Activated T-cell treated with anti-CD3 and anti-CD28 coated beads, Interleukin-2, amount 50 U/mL, for 4 hours (primary cell): ENCODE data around the gene CAMSAP1. TPM values are rescaled to one million over a fixed set of nuclear protein-coding genes. Genes with fewer than 3 reads are reported as not detected.
A peak's percentile ranks its signal among the peaks of the same experiment; 100 is the strongest.

Experiments
- ATAC-seq, 2 donors: fragments of 200-7000 bp; cut with Tn5 transposase; one replicate each; pipeline ENCODE4 v1.10.0; 2021
- DNase-seq: peaks from one replicate; pipeline ENCODE4 v3.0.0-alpha.2; 2020
- H3K27me3 Mint-ChIP-seq: one replicate; pipeline ENCODE4 v1.8.0; 2021; ENCODE audit warnings: low read depth, mixed read lengths
- H3K36me3 Mint-ChIP-seq: one replicate; pipeline ENCODE4 v1.8.0; 2022; ENCODE audit warnings: mixed read lengths; ENCODE audit not compliant: insufficient read depth
- H3K4me1 Mint-ChIP-seq: one replicate; pipeline ENCODE4 v1.8.0; 2021; ENCODE audit warnings: low read depth, mixed read lengths
- H3K4me3 Mint-ChIP-seq: one replicate; pipeline ENCODE4 v1.8.0; 2021; ENCODE audit warnings: mild to moderate bottlenecking, moderate library complexity, mixed read lengths
- H3K9me3 Mint-ChIP-seq: one replicate; pipeline ENCODE4 v1.8.0; 2021; ENCODE audit warnings: mixed read lengths
- total RNA-seq, 3 donors: library from RNA; stranded (reverse); gene quantifications; one replicate each; pipeline ENCODE4 v1.2.1, GENCODE V29; 2021

CAMSAP1 gene
- total RNA-seq, 3 donors from 2014 or later: 26.7 to 37.4 (median 29.2) TPM

DNA sequence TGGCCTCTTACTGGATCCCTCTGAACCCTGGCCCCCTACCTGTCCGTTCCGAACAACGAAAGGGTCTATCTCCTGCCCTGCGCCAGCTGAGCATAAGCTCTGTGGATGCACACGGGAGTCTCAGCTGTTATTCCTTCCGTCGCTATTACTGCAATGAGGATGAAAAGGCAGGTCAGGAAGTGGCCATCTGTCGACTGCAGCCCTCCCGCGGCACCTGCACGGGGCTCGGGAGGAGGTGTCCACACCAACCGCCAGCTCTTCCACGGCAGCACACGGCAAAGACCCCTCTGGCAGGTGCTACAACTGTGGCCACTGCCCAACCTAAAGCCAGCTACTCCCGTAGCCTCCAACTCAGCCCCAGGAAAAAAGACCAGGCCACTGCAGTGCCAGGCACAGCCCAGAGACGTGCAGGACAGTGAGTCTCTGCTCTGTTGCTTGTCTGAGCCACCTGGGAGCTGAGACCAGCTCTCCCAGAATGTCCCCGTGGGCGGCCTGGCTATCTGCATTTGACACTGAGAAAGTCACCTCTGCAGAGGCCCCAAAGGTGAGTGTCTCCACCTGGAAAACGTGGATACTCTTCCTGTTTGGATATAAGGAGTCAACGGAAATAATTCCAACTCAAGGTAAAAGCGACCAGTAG lies 19.1 kb downstream of the CAMSAP1 start:
- H3K27me3 Mint-ChIP-seq: no peaks in the 10 kb centered on the region
- H3K36me3 Mint-ChIP-seq: peaks cover 5% of the 10 kb centered on the region
- no peaks in the 10 kb centered on the region for H3K9me3 Mint-ChIP-seq
- peaks cover 80% of the 10 kb centered on the region for H3K4me1 Mint-ChIP-seq
- ATAC-seq (no peak), DNase-seq (no peak)
- no peak overlapping the region for H3K4me3 Mint-ChIP-seq

GRCh38 chr9:135887585-135888050 lies 19.7 kb downstream of the CAMSAP1 start:
- Mint-ChIP-seq H3K4me1 (peaks cover 79% of the 10 kb centered on the region), H3K9me3 (no peaks in the 10 kb centered on the region), H3K36me3 (peaks cover 5% of the 10 kb centered on the region), H3K4me3 (peak overlapping the region; percentile 75), H3K27me3 (no peaks in the 10 kb centered on the region)
- DNase-seq: peak; percentile 43
- ATAC-seq: peak; percentile 83 to 89

- Mint-ChIP-seq H3K27me3 (no peaks in the 10 kb centered on the region), H3K4me3 (peak overlapping the region; percentile 75), H3K9me3 (no peaks in the 10 kb centered on the region), H3K4me1 (peaks cover 78% of the 10 kb centered on the region), H3K36me3 (peaks cover 4% of the 10 kb centered on the region)
- ATAC-seq (no peak), DNase-seq (no peak)
These were observed 20.3 kb downstream of the CAMSAP1 start for GRCh38 chr9:135887021-135887507.

DNA sequence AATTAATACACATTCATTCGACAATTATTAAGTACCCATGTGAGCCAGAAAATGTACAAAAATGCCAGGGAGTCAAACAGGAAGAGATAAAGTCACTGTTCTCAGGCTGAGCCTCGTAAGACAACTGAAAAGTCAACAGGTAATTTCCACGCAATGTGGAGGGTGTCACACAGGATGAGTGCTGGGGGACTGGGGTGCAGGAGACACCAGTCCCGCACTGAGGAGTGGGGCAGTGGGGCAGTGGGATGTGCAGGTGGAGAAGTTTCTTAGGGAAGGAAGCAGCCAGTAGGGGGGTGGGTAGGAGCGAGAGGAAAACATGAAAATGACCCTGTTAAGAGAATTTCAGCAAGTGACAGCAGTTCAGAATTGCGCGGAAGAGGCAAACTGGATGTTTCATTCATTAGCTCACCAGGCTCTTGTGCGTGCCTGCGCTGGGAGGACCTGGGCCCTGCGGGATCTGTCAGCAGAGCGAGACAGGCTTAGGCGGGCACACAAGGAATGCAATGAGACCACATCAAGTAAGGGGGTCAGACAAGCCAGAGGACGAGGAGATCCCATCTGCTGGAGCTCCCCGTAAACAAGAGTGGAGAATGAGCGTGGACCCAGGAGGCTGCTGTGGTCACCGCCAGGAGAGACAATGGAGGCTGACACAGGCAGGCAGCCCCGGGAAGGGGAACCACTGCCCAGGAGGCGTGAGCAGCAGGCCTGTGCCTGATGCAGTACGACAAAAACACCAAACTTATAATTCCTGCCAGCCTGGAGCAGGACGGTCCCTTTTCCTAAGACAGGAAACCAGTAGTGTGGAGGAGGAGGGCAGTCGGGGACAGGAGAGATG lies 21.0 kb downstream of the CAMSAP1 start:
- Mint-ChIP-seq H3K4me1 (peaks cover 73% of the 10 kb centered on the region), H3K4me3 (peak overlapping the region; percentile 75), H3K9me3 (no peaks in the 10 kb centered on the region), H3K36me3 (no peaks in the 10 kb centered on the region), H3K27me3 (no peaks in the 10 kb centered on the region)
- DNase-seq (no peak), ATAC-seq (no peak)

DNA sequence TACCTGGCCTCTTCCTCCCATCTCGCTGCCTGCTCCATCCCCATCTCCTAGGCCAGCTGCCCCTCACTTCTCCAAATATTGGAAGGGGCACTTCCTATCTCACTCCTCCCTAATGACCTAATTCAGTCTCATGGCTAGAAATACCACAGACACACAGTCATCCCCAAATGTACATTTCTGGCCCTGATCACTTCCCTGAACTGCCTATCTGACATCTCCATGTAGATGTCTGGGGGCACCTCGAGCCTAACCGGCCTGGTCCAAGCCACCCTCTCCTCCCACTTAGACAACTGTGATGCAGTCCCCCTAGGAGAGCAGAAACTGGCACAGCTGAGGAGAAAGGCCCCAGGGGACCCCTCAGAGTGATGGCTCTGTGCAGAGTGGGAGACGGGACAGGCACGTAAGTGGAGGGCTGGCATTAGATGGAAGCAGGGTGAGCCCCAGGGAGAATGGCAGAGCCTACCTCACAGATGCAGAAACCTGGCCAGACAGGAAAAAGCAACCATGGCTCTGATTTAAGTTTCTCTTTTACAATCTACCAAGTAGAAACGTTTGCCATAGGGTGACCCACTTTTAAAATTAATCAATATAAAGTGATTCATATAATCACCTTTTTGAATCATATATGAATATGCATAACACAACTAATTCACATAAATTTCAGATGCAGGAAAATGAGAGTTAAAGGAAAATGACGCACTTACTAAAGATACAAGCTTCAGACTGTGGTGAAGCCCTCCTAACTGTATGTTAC lies 22.1 kb downstream of the CAMSAP1 start:
- no peaks in the 10 kb centered on the region for H3K27me3 Mint-ChIP-seq
- peak overlapping the region; percentile 17 for H3K4me3 Mint-ChIP-seq
- DNase-seq (no peak), ATAC-seq (no peak)
- no peaks in the 10 kb centered on the region for H3K9me3 Mint-ChIP-seq
- no peaks in the 10 kb centered on the region for H3K36me3 Mint-ChIP-seq
- H3K4me1 Mint-ChIP-seq: peaks cover 67% of the 10 kb centered on the region

DNA sequence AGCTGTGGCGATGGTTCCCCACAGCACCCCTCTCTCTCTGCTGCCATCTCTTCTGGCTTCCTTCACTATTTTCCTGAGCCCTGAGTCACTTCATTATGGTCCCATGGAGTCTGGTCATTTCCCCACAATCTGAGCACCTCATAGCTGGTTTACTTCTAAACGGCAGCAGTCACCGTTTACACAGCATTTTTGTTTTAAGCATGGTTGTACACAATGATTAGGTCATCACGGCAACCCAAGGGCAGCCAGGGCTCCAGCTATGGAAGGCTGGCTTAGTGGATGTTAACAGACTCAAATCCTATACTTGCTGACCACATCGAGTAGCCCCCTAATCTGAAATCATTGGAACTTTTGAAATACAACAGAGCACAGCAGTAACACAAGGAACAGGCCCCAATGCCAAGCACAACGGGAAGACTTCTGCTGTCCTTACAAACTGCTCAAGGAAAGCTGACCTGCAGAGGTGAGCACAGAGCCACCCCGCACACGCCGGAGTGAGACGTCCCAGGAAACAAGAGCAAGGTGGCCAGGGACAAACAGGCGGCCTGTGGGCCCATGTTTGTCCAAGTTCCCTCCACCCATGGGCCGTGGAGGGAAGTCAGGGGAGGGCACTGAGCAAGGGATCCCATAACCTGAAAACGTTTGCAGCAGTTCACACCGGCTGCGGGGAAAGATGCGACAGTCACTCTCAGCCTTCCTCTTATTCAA lies 22.9 kb downstream of the CAMSAP1 start:
- Mint-ChIP-seq H3K4me1 (peaks cover 64% of the 10 kb centered on the region), H3K27me3 (no peaks in the 10 kb centered on the region), H3K9me3 (no peaks in the 10 kb centered on the region), H3K4me3 (no peak overlapping the region), H3K36me3 (no peaks in the 10 kb centered on the region)
- ATAC-seq (no peak), DNase-seq (no peak)

DNA sequence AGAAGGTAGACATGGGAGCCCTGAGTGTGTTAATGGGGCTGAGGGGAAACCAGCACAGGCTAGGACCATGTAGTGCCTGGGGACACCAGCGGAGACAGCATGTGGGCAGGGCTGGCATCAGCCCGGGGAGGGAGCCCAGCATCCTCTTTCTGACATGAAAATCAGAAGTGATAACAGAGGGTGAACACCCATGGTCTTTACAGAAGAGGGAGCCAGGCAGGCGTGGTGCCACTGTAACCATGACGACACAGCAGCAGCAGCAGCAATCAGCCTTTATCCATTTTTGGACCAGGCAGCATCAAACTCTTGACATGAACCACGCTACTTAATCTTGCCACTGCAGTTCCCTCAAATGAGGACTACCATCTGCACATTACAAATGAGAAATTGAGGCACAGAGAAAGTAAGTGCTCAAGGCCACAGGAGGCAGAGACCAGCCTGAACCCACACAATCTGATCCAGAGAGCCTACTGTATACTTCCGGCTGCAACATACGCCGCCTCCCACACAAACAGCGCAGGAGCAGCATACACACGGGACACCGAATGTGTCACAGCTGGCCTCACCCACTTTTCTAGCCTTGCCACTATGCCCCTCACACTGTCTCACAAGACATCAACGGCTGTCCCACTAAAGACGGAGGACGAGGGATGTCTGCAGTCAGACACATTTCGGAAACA lies 23.8 kb downstream of the CAMSAP1 start:
- H3K27me3 Mint-ChIP-seq: no peaks in the 10 kb centered on the region
- peaks cover 63% of the 10 kb centered on the region for H3K4me1 Mint-ChIP-seq
- ATAC-seq (no peak), DNase-seq (no peak)
- H3K4me3 Mint-ChIP-seq: no peak overlapping the region
- H3K9me3 Mint-ChIP-seq: no peaks in the 10 kb centered on the region
- peaks cover 5% of the 10 kb centered on the region for H3K36me3 Mint-ChIP-seq

GRCh38 chr9:135882011-135882410 lies 25.3 kb downstream of the CAMSAP1 start:
- ATAC-seq (no peak), DNase-seq (no peak)
- Mint-ChIP-seq H3K9me3 (no peaks in the 10 kb centered on the region), H3K36me3 (peaks cover 10% of the 10 kb centered on the region), H3K4me1 (peaks cover 60% of the 10 kb centered on the region), H3K27me3 (no peaks in the 10 kb centered on the region), H3K4me3 (no peak overlapping the region)

DNA sequence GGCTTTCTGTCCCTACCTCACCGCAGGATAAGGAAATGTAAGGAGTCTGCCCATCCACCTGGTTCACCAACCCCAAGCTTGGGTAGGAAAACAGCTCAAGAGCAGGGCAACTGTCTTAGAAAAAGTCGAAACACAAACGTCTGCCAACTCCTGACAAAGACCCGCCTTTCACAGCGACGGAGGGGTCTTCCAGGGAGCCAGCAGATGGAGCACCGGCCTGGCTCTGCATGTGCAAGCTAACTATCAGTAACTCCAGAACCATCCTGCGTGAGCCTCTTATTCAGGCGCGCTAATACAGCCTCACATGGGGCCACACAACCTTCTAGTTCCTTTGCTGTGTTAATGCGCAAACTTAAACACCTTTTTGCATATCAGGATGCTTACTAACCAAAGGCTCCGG lies 26.9 kb downstream of the CAMSAP1 start:
- Mint-ChIP-seq H3K4me1 (peaks cover 51% of the 10 kb centered on the region), H3K36me3 (peaks cover 17% of the 10 kb centered on the region)

GRCh38 chr9:135879619-135880018 lies 27.7 kb downstream of the CAMSAP1 start:
- H3K27me3 Mint-ChIP-seq: no peaks in the 10 kb centered on the region
- H3K4me1 Mint-ChIP-seq: peaks cover 47% of the 10 kb centered on the region
- H3K4me3 Mint-ChIP-seq: no peak overlapping the region
- DNase-seq: no peak
- no peak for ATAC-seq
- peaks cover 17% of the 10 kb centered on the region for H3K36me3 Mint-ChIP-seq
- H3K9me3 Mint-ChIP-seq: no peaks in the 10 kb centered on the region

More for the DNA sequence above, 26.9 kb downstream of the CAMSAP1 start:
- no peaks in the 10 kb centered on the region for H3K9me3 Mint-ChIP-seq
- ATAC-seq (no peak), DNase-seq (no peak)
- H3K4me3 Mint-ChIP-seq: no peak overlapping the region
- no peaks in the 10 kb centered on the region for H3K27me3 Mint-ChIP-seq

DNA sequence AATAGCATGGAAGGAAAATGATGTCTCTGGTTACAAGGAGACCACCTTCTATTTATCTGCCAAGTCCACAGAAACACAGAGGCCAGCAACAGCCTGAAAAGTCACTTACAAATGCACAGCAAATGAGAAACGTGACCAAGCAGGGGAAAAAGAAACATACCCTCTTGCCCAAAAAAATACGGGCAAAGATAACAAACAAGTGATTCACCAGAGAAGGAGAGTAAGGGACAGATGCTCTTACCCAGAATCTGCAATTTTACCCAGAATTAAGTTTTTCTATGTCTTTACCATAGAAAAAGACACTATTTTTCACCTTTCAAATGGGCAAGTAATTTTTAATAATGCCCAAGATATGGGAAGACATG lies 28.1 kb downstream of the CAMSAP1 start:
- DNase-seq (no peak), ATAC-seq (no peak)

GRCh38 chr9:135878528-135879236 lies 28.7 kb downstream of the CAMSAP1 start:
- Mint-ChIP-seq H3K36me3 (peaks cover 17% of the 10 kb centered on the region), H3K27me3 (no peaks in the 10 kb centered on the region), H3K9me3 (no peaks in the 10 kb centered on the region), H3K4me1 (peaks cover 39% of the 10 kb centered on the region), H3K4me3 (no peak overlapping the region)
- DNase-seq (no peak), ATAC-seq (no peak)

More for the DNA sequence above, 28.1 kb downstream of the CAMSAP1 start:
- peaks cover 17% of the 10 kb centered on the region for H3K36me3 Mint-ChIP-seq
- no peaks in the 10 kb centered on the region for H3K27me3 Mint-ChIP-seq
- H3K9me3 Mint-ChIP-seq: no peaks in the 10 kb centered on the region
- H3K4me1 Mint-ChIP-seq: peaks cover 43% of the 10 kb centered on the region
- no peak overlapping the region for H3K4me3 Mint-ChIP-seq
